NCI-H524 (cell line): ENCODE measurements around the gene CTSS.
"Not testable (repeated sequence)": the region's sequence is repeated elsewhere in the genome, so short reads cannot be mapped to it uniquely, and the experiment has no call there.

Experiments used
- DNase-seq, 2 experiments: peaks; one replicate each; lab custom pipeline; 2025; lab: John Stamatoyannopoulos, UW

Gene CTSS

GRCh38 chr1:150775276-150775675 is 9.7 kb upstream of the CTSS start:
- no peak for DNase-seq

DNA sequence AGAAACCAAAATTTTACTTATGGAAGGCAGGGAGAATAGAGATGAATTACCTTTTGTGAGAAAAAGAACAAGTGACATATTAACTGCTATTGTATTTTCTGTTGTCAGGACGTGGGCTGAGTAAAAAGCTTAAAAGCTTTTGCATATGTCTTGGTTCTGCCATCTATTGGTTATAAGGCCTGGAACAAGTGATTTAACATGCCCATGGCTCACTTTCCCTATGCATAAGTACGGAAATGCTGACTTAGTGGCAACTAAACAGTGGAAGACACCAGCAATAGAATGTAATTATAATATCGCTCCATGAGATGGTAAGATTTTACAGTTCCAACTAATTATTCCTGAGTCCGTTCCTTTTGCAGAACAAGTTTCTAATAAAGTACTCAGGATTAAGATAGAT is 6.7 kb upstream of the CTSS start:
- no peak for DNase-seq

GRCh38 chr1:150767704-150768103 is 2.1 kb upstream of the CTSS start:
- not testable (repeated sequence) for DNase-seq

DNA sequence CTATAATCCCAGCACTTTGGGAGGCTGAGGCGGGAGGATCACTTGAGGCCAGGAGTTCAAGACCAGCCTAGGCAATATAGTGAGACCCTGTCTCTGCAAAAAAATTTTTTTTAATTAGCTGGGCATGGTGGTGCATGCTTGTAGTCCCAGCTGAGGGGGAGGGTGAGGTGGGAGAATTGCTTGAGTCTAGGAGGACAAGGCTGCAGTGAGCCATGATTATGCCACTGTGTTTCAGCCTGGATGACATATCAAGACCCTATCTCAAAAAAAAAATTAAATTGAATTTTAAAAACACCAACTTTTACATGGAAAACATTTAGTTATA is 361 bp upstream of the CTSS start:
- DNase-seq: not testable (repeated sequence)

DNA sequence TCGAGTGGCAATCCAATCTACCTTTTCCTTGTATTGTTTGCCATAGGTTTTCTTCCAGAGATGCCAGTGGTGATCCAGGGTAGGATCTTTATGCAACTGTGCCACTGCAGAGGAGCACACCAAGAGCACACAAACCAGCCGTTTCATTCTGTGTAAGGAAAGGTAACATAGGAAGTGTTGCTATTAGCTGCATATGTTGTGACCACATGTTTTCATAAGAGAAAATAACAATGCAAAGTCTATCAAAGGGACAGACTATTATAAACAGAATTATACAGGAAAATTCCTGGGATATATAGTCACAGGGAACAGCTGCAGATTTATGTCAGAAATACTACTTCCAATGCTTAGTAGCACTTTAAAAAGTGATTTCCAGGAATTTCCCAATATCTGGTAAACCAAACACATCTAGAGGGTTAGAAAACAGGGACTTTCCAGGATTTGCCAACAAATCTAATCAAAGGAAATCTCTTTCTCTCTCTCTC is 919 bp downstream of the CTSS start:
- no peak for DNase-seq

GRCh38 chr1:150763018-150763417 is 2.6 kb downstream of the CTSS start:
- no peak for DNase-seq

GRCh38 chr1:150762552-150762951 is 3.0 kb downstream of the CTSS start:
- no peak for DNase-seq

- no peak for DNase-seq
Measured at GRCh38 chr1:150761801-150762200, 3.8 kb downstream of the CTSS start.

DNA sequence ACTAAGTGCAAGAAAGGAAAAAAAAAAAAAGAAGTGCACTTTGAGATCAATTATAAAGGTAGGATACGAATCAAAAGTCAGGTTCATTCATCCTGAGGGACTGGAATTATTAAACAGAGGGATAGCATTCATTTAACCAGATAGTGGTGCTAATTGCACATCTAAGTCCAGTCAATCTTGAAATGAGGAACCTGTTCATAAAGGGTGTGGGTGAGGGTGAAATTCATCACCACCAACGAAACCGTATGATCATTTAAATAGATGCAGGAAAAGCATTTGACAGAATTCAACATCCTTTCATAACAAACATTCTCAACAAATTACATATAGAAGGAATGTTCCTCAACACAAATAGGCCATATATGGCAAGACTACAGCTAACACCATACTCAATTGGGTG is 5.6 kb downstream of the CTSS start:
- no peak for DNase-seq

GRCh38 chr1:150753416-150753815 is 12.2 kb downstream of the CTSS start:
- DNase-seq: no peak

- DNase-seq: no peak
Measured at GRCh38 chr1:150751443-150751842, 14.1 kb downstream of the CTSS start.

DNA sequence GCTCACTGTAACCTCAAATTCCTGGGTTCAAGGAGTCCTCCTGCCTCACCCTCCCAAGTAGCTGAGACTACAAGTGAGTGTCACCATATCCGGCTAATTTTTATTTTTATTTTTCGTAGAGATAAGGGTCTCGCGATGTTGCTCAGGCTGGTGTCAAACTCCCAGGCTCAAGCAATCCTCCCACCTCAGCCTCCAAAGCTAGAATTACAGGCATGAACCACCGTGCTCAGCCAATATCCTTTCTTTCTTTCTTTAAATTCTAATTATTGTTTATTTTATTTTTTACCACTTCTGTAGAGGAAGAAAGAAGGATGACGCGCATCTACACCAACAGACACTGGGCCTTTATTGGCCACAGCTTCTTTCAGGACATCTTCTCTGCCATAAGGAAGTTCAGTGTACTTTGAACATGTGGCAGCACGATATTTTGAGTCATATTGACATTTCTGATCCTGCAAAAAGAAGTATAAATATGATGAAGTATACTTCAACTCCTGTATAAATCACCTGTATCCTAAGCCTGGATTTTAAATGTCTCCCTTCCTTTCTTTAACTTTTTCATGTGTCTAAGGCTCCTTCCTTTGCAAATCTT is 15.8 kb downstream of the CTSS start:
- DNase-seq: no peak

DNA sequence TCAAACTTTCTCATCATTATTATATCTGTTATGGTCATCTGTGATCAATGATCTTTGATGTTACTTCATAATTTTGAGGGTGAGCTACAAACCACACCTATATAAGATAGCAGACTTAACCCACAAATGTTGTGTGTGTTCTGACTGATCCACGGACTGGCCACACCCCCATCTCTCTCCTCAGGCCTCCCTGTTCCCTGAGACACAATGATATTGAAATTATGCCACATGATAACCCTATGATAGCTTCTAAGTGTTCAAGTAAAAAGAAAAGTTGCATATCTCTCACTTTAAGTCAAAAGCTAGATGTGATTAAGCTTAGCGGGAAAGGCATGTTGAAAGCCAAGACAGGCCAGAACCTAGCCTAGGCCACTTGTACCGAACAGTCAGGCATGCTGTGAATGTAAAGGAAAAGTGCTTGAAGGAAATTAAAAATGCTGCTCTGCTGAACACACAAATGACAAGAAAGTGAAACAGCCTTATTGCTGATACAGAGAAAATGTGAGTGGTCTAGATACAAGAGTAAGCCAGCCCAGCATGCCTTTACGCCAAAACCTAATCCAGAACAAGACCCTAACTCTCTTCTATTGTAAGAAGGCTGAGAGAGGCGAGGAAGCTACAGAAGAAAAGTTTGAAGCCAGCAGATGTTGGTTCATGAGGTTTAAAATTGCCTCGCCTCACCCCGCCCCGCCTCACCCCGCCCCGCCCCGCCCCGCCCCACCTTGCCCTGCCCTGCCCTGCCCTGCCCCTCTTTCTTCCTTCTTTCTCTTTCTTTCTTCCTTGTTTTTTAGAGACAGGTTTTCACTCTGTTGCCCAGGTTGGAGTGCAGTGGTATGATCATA is 16.5 kb downstream of the CTSS start:
- no peak for DNase-seq

GRCh38 chr1:150730130-150730721 is 35.4 kb downstream of the CTSS start:
- no peak for DNase-seq

DNA sequence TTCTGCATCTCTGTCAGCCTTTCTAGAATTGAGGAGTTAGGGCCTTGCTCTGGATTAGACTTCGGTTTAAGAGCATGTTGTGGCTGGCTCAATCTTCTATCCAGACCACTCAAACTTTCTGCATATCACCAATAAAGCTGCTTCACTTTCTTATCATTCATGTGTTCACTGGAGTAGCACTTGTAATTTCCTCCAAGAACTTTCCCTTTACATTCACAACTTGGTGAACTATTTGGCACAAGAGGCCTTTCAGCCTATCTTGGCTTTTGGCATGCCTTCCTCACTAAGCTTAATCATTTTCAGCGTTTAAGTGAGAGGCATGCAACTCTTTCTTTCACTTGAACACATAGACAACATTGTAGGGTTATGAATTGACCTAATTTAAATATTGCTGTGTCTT is 41.2 kb downstream of the CTSS start:
- no peak for DNase-seq

DNA sequence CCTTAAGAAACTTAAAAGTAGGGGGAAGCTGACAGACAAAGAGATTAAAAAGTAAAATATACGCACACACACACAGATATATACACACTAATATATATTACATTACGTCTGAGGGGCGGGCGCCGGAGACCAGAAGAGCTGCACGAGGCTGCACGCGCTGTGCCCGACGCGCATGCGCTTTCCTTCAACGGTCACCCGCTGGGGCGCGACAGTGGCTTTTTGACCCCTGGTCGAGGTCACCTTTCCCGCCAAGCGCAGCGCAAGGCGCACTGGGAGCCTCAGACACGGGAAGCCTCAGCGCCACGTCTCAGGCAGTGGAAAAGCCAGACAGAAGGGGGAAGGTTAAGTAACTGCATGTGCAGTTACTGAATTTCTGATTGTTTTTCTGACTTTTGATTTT is 44.9 kb downstream of the CTSS start, which contains the start of gene HORMAD1:
HORMAD1 (minus strand) TSS at position 193 of the 400 bp plus-strand sequence. CDS start 1,390 bp downstream, outside the sequence.
- no peak for DNase-seq

DNA sequence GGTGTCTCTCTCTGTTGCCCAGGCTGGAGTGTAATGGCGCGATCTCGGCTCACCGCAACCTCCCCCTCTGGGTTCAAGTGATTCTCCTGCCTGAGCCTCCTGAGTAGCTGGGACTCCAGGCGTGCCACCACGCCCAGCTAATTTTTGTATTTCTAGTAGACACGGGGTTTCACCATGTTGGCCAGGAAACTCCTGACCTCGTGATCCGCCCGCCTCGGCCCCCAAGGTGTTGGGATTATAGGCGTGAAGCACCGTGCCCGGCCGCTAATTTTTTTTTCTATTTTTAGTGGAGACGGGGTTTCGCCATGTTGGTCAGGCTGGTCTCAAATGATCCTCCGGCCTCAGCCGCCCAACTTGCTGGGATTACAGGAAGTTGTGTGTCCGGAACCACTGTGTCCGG is 45.5 kb downstream of the CTSS start:
- DNase-seq: no peak

- no peak for DNase-seq
Measured at GRCh38 chr1:150718225-150718891, 47.2 kb downstream of the CTSS start.

GRCh38 chr1:150709031-150709430 is 56.5 kb downstream of the CTSS start:
- DNase-seq: not testable (repeated sequence)

DNA sequence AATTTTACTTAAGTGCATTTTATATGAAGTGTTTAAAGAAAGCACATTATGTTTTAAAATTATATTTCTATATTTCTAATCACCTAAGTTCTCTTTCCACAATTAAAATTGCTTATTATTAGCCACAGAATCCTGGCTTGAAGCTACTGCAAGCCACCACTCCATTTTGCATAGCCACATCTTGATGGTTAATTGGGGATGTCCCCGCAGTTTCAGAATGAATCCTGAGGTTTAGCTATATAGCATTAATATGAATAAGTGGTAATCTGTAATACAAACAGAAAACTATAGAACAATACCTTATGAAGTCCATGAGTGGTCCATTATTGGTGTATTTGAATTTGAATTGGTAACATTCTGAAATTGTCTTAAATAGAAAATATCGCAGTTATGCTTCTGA is 57.0 kb downstream of the CTSS start:
- DNase-seq: no peak

DNA sequence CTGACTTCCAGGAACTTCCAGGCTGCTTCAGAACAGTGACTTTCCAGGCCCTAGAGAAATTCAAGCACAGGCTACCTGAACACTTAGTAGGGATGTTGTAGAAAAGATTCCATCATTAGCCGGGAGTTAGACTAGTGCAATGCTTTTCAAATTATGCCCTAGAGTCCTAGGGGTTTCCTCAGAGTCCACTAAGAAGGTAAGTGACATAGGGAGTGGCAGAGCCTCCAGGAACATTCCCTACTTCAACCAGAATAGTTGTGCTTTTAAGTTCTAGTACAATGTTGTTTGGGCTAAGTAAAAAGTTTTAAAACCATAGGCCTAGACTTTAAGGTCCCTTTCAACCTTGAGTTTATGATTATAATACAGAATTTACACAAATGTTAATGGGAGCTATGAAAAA is 59.5 kb downstream of the CTSS start:
- no peak for DNase-seq

DNA sequence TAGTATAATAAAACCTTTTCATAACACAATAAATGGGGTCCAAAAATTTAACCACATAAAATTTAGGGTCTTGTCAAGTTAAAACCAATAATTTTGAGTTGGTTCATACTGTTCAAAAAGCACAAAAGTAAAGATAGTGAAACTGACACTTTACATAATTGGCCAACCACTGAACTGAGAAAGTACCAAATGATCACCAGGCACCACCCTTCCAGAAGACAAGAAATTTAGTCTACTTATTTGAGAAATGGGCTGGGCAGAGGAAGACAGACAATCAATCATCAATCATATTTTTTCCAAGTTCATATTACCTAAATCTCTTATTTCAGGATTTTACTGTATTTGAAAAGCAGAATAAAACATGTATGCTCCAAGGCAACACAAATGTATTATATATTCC is 62.2 kb downstream of the CTSS start:
- no peak for DNase-seq
